Trophoblast cell (in vitro differentiated cells and primary cell): ENCODE data around the gene LVRN.

Experiments
- DNase-seq, 2 donors: peaks; one replicate each; pipeline ENCODE4 v3.0.0-alpha.2; 2016
- H2AFZ ChIP-seq: 2 replicates; pipeline ENCODE4 v1.6.1; 2013; ENCODE audit warnings: low read length, moderate library complexity, mild to moderate bottlenecking; ENCODE audit not compliant: insufficient read depth, poor library complexity
- H2AK5ac ChIP-seq: 2 replicates; pipeline ENCODE4 v1.6.1; 2013; ENCODE audit warnings: mild to moderate bottlenecking, low read length
- H2BK120ac ChIP-seq: 2 replicates; pipeline ENCODE4 v1.6.1; 2013; ENCODE audit warnings: low read length, mild to moderate bottlenecking, moderate library complexity; ENCODE audit not compliant: insufficient read depth, poor library complexity
- H2BK12ac ChIP-seq: 2 replicates; pipeline ENCODE4 v1.6.1; 2013; ENCODE audit warnings: mild to moderate bottlenecking, low read length, moderate library complexity
- H2BK5ac ChIP-seq: 2 replicates; pipeline ENCODE4 v1.6.1; 2013; ENCODE audit warnings: low read length, low read depth, moderate library complexity, mild to moderate bottlenecking; ENCODE audit not compliant: poor library complexity
- H3K14ac ChIP-seq: 2 replicates; pipeline ENCODE4 v1.6.1; 2013; ENCODE audit warnings: mild to moderate bottlenecking, low read length
- H3K18ac ChIP-seq: 2 replicates; pipeline ENCODE4 v1.6.1; 2013; ENCODE audit warnings: mild to moderate bottlenecking, low read length
- H3K23ac ChIP-seq: 2 replicates; pipeline ENCODE4 v1.6.1; 2013; ENCODE audit warnings: low read length
- H3K27ac ChIP-seq: 2 replicates; pipeline ENCODE4 v1.5.1; 2013; ENCODE audit warnings: low read depth, mild to moderate bottlenecking, inconsistent platforms, low read length, moderate library complexity
- H3K27me3 ChIP-seq: 2 replicates; pipeline ENCODE4 v1.6.1; 2013; ENCODE audit warnings: inconsistent platforms, mild to moderate bottlenecking, low read length, moderate library complexity; ENCODE audit not compliant: insufficient read depth
- H3K36me3 ChIP-seq, 2 experiments: 1 replicate in 1 of 2; 2 replicates in 1 of 2; pipeline ENCODE4 v1.6.1; 2013; ENCODE audit warnings: low read length in 2 of 2, mild to moderate bottlenecking in 2 of 2, moderate library complexity in 1 of 2; ENCODE audit not compliant: insufficient read depth in 2 of 2, control insufficient read depth in 1 of 2
- H3K4ac ChIP-seq: 2 replicates; pipeline ENCODE4 v1.6.1; 2013; ENCODE audit warnings: low read depth, mild to moderate bottlenecking, low read length, moderate library complexity
- H3K4me1 ChIP-seq, 2 experiments: 1 replicate in 1 of 2; 2 replicates in 1 of 2; pipeline ENCODE4 v1.6.1; 2013; ENCODE audit warnings: low read length in 2 of 2, mild to moderate bottlenecking in 2 of 2, moderate library complexity in 1 of 2; ENCODE audit not compliant: insufficient read depth in 2 of 2, control insufficient read depth in 1 of 2
- H3K4me2 ChIP-seq: 2 replicates; pipeline ENCODE4 v1.6.1; 2013; ENCODE audit warnings: inconsistent platforms, mild to moderate bottlenecking, low read length, moderate library complexity
- H3K4me3 ChIP-seq: 2 replicates; pipeline ENCODE4 v1.5.1; 2013; ENCODE audit warnings: mild to moderate bottlenecking, low read depth, low read length, inconsistent platforms
- H3K79me1 ChIP-seq: one replicate; pipeline ENCODE4 v1.6.1; 2013; ENCODE audit warnings: low read length
- H3K79me2 ChIP-seq: 2 replicates; pipeline ENCODE4 v1.6.1; 2013; ENCODE audit warnings: low read length, mild to moderate bottlenecking; ENCODE audit not compliant: control insufficient read depth, insufficient read depth, poor library complexity
- H3K9ac ChIP-seq: 2 replicates; pipeline ENCODE4 v1.6.1; 2013; ENCODE audit warnings: mild to moderate bottlenecking, low read length
- H3K9me3 ChIP-seq: 2 replicates; pipeline ENCODE4 v1.6.1; 2013; ENCODE audit warnings: low read depth, mild to moderate bottlenecking, control low read depth, inconsistent platforms, low read length; ENCODE audit not compliant: insufficient read depth
- H4K12ac ChIP-seq: 2 replicates; pipeline ENCODE4 v1.6.1; 2013; ENCODE audit warnings: low read depth, mild to moderate bottlenecking, low read length, moderate library complexity
- H4K8ac ChIP-seq: 2 replicates; pipeline ENCODE4 v1.6.1; 2013; ENCODE audit warnings: low read depth, mild to moderate bottlenecking, low read length, moderate library complexity
- H4K91ac ChIP-seq: one replicate; pipeline ENCODE4 v1.6.1; 2013; ENCODE audit warnings: low read depth, mild to moderate bottlenecking, low read length, moderate library complexity
- WGBS: extraction: QIAGEN DNeasy Blood & Tissue Kit; methylation state at CpG from one replicate; pipeline ENCODE4 v1.1.7; 2013; ENCODE audit warnings: missing lambda C conversion rate; ENCODE audit not compliant: insufficient read length, insufficient coverage; ENCODE audit errors: extremely low coverage; 5-methylcytosine and 5-hydroxymethylcytosine counted together

The LVRN gene

DNA sequence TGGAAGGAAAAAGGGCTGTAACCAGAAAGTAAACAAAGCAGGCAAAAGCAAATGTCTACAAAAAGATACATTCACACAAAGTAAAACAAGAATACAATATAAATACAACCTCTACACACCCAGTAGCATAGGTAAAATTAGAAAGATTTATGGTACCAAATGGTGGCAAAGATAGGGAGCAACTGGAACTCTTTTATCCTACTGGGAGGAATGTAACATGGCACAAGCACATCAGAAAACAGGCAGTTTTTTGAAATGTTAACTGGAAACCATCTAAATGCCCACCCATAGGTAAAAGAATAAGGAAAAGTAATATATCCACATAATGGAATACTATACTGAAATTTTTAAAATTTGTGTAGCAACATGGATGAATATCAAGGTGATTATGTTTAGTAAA, 61.3 kb downstream of the LVRN start:
- no peak overlapping the region for H2BK120ac ChIP-seq
- peak in 1 of 2 donors; percentile 43 for DNase-seq
- H2AK5ac ChIP-seq: no peak overlapping the region
- H3K79me2 ChIP-seq: no peaks in the 10 kb centered on the region
- H4K8ac ChIP-seq: no peak overlapping the region
- H2AFZ ChIP-seq: no peak overlapping the region
- no peaks in the 10 kb centered on the region for H3K9me3 ChIP-seq
- H3K79me1 ChIP-seq: no peaks in the 10 kb centered on the region
- H3K4me3 ChIP-seq: no peak overlapping the region
- peak overlapping the region; percentile 81 for H3K23ac ChIP-seq
- no peak overlapping the region for H3K27ac ChIP-seq
- no peaks in the 10 kb centered on the region for H3K36me3 ChIP-seq
- H3K18ac ChIP-seq: no peak overlapping the region
- H2BK12ac ChIP-seq: no peak overlapping the region
- no peak overlapping the region for H3K9ac ChIP-seq
- no peaks in the 10 kb centered on the region for H3K4me1 ChIP-seq
- no peak overlapping the region for H3K14ac ChIP-seq
- no peak overlapping the region for H3K4me2 ChIP-seq
- H2BK5ac ChIP-seq: no peak overlapping the region
- no peak overlapping the region for H4K12ac ChIP-seq
- H4K91ac ChIP-seq: no peak overlapping the region
- no peaks in the 10 kb centered on the region for H3K27me3 ChIP-seq
- H3K4ac ChIP-seq: no peak overlapping the region

DNA sequence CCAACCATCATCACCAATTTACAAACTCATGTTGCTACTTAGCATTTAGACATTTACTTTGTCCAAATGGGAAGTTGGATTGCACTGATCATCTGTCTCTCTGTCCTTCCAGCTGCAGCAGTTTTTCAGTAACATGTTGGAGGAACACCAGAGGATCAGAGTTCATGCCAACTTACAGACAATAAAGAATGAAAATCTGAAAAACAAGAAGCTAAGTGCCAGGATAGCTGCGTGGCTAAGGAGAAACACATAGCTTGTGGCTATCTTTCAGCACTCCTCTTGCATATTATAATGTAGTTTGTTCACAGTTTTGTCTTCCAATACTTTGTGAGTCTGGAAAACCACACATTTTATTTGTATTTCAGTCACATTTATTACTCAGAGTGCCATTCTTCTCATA, 63.6 kb downstream of the LVRN start:
- Histone ChIP-seq H2BK5ac (no peak overlapping the region), H4K12ac (no peak overlapping the region), H3K14ac (no peak overlapping the region), H3K27me3 (no peaks in the 10 kb centered on the region), H2AFZ (no peak overlapping the region), H3K4me1 (no peaks in the 10 kb centered on the region), H3K27ac (no peak overlapping the region), H3K9me3 (no peaks in the 10 kb centered on the region), H3K4me2 (no peak overlapping the region), H3K36me3 (no peaks in the 10 kb centered on the region), H3K9ac (no peak overlapping the region), H3K79me1 (no peaks in the 10 kb centered on the region), H4K91ac (no peak overlapping the region), H2BK120ac (no peak overlapping the region), H3K23ac (no peak overlapping the region), H3K18ac (no peak overlapping the region), H3K79me2 (no peaks in the 10 kb centered on the region), H4K8ac (no peak overlapping the region), H2AK5ac (no peak overlapping the region), H3K4me3 (no peak overlapping the region), H3K4ac (no peak overlapping the region), H2BK12ac (no peak overlapping the region)
- DNase-seq: no peak
- no CpG with 5 or more reads among the region's 1 CpG for WGBS

DNA sequence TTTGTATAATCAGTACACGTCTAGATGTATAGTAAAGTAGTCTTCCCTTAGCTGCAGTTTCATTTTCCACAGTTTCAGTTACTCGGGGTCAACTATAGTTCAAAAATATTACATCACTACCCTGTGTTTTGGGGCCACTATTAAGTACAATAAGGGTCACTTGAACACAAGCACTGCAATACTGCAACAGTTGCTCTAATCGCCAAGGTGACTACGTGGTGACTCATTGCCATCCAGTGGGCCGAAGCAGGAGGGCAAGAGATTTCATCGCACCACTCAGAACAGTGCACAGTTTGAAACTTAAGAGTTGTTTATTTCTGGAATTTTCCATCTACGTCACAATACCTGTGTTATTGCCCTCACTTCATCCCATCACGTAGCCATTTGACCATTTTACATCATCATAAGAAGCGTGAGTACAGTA, 69.8 kb downstream of the LVRN start, which contains the start of gene ARL14EPL:
TSS of gene ARL14EPL (plus strand) at position 379 of the 424 bp plus-strand sequence. CDS start 18,994 bp downstream, outside the sequence.
- no peak within 1 kb of the TSS for H4K91ac ChIP-seq
- no peak within 1 kb of the TSS for H2BK12ac ChIP-seq
- no peak within 1 kb of the TSS for H2BK5ac ChIP-seq
- no peaks in the 10 kb centered on the region for H3K4me1 ChIP-seq
- no peaks in the 10 kb centered on the region for H3K36me3 ChIP-seq
- no peak within 1 kb of the TSS for H2AFZ ChIP-seq
- H3K79me1 ChIP-seq: no peaks in the 10 kb centered on the region
- no peak within 1 kb of the TSS for H3K4ac ChIP-seq
- H4K8ac ChIP-seq: no peak within 1 kb of the TSS
- peak; percentile 84 to 92 for DNase-seq
- no peaks in the 10 kb centered on the region for H3K9me3 ChIP-seq
- no peak within 1 kb of the TSS for H2AK5ac ChIP-seq
- no peak within 1 kb of the TSS for H3K4me3 ChIP-seq
- H3K23ac ChIP-seq: no peak within 1 kb of the TSS
- H3K79me2 ChIP-seq: no peaks in the 10 kb centered on the region
- WGBS: no CpG with 5 or more reads among the region's 9 CpGs
- H3K18ac ChIP-seq: no peak within 1 kb of the TSS
- H4K12ac ChIP-seq: no peak within 1 kb of the TSS
- no peak within 1 kb of the TSS for H3K14ac ChIP-seq
- H3K27ac ChIP-seq: no peak within 1 kb of the TSS
- no peaks in the 10 kb centered on the region for H3K27me3 ChIP-seq
- no peak within 1 kb of the TSS for H3K4me2 ChIP-seq
- no peak within 1 kb of the TSS for H2BK120ac ChIP-seq
- no peak within 1 kb of the TSS for H3K9ac ChIP-seq

DNA sequence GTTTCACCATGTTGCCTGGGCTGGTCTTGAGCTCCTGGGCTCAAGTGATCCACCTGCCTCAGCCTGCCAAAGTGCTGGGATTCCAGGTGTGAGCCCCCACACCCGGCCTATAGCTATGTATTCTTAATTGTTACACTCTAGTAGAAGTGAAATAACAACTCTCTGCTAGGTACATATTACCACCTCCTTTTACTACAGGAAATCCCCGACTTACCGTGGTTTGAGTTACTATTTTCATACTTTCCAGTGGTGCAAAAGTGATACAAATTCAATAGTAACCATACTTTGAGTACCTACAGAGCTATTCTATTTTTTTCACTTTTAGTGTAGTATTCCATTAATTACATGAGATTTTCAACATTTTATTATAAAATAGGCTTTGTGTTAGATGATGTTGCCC, 70.7 kb downstream of the LVRN start:
- Histone ChIP-seq H3K4me2 (no peak overlapping the region), H2BK5ac (no peak overlapping the region), H4K91ac (no peak overlapping the region), H3K4me3 (no peak overlapping the region), H3K79me2 (no peaks in the 10 kb centered on the region), H3K36me3 (no peaks in the 10 kb centered on the region), H4K8ac (no peak overlapping the region), H3K4ac (no peak overlapping the region), H3K9ac (no peak overlapping the region), H2AK5ac (no peak overlapping the region), H2AFZ (no peak overlapping the region), H3K18ac (no peak overlapping the region), H3K14ac (no peak overlapping the region), H2BK12ac (no peak overlapping the region), H3K4me1 (no peaks in the 10 kb centered on the region), H3K9me3 (no peaks in the 10 kb centered on the region), H3K27me3 (no peaks in the 10 kb centered on the region), H4K12ac (no peak overlapping the region), H3K27ac (no peak overlapping the region), H2BK120ac (no peak overlapping the region), H3K79me1 (no peaks in the 10 kb centered on the region), H3K23ac (no peak overlapping the region)
- DNase-seq: no peak
- no CpG with 5 or more reads among the region's 3 CpGs for WGBS
